BJ (cell line): Measurements from ENCODE around the gene DUSP12. TPM values are rescaled to one million over a fixed set of nuclear protein-coding genes. Genes with fewer than 3 reads are reported as not detected.
A peak's percentile ranks its signal among the peaks of the same experiment; 100 is the strongest.

Experiments used
- CTCF ChIA-PET: fragments of 350-600 bp; formaldehyde crosslinking; extraction: SDS; loops from one replicate; lab custom pipeline; 2021; ENCODE audit warnings: antibody characterized with exemption, inconsistent platforms; lab: Yijun Ruan, JAX
- POLR2A ChIA-PET: fragments of 300-600 bp; sonication (Branson Sonifier 250); formaldehyde crosslinking; extraction: SDS; loops from one replicate; lab custom pipeline; 2021; ENCODE audit warnings: antibody characterized with exemption; lab: Charles Lee
- DNase-seq: peaks from one replicate; pipeline ENCODE4 v3.0.0-alpha.2; 2011; ENCODE audit warnings: low read depth
- H3K27me3 ChIP-seq: 2 replicates; pipeline ENCODE4 v1.6.0; 2011; ENCODE audit warnings: low read length; ENCODE audit not compliant: control insufficient read depth, insufficient read depth
- H3K36me3 ChIP-seq: 2 replicates; pipeline ENCODE4 v1.5.1; 2011; ENCODE audit warnings: low read length; ENCODE audit not compliant: control insufficient read depth, insufficient read depth
- H3K4me3 ChIP-seq: 2 replicates; pipeline ENCODE4 v1.5.1; 2011; ENCODE audit warnings: low read depth, mild to moderate bottlenecking, control low read depth, low read length
- polyA plus RNA-seq: library from polyadenylated mRNA; depleted of rRNA; stranded (reverse); fragments of >200 nt; gene quantifications from 2 replicates; pipeline ENCODE4 v1.2.3, GENCODE V29; 2011
- TF ChIP-seq, protein P1 (sequence below): IDR thresholded peaks from 2 replicates; pipeline ENCODE4 v1.5.1; 2011; ENCODE audit warnings: low read depth, mild to moderate bottlenecking, control low read depth, inconsistent platforms, low read length, moderate library complexity; ENCODE audit not compliant: insufficient read depth

DUSP12 gene
- polyA plus RNA-seq, 1 experiment = 28.1 TPM

DNA sequence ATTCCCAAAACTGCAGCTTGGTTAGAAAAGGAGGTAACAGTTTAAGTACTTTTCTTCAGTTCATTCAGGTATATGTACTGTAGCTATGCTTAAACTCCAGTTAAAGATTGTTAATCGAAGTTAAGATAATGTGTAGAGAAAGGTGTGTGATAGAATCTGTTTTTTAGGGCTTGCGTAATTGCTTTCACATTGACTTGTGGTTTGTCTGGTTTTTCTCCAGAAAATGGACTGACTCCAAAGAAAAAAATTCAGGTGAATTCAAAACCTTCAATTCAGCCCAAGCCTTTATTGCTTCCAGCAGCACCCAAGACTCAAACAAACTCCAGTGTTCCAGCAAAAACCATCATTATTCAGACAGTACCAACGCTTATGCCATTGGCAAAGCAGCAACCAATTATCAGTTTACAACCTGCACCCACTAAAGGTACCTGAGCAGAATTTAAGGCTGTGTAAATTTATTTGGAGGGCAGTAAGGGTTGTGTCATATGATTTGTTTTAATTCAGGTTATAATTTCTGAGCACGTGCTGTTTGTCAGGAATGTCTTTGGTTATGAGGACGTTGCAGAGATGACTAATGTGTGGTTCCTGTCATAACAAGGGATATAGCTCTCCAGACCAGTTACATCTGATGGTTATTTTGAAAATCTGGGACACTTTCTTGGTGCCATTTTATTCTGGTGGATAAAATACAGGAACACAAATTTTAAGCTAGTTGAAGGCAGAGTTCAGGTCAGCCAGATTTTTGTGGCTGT is 42.5 kb downstream of the DUSP12 start:
- POLR2A ChIA-PET = interaction anchor here (0.6 to 1.0 kb wide), 2 partner anchors 245 to 246 kb away, joined by 3 to 15 read pairs; no protein-coding TSS in a partner anchor
- TF ChIP-seq, protein P1, sequence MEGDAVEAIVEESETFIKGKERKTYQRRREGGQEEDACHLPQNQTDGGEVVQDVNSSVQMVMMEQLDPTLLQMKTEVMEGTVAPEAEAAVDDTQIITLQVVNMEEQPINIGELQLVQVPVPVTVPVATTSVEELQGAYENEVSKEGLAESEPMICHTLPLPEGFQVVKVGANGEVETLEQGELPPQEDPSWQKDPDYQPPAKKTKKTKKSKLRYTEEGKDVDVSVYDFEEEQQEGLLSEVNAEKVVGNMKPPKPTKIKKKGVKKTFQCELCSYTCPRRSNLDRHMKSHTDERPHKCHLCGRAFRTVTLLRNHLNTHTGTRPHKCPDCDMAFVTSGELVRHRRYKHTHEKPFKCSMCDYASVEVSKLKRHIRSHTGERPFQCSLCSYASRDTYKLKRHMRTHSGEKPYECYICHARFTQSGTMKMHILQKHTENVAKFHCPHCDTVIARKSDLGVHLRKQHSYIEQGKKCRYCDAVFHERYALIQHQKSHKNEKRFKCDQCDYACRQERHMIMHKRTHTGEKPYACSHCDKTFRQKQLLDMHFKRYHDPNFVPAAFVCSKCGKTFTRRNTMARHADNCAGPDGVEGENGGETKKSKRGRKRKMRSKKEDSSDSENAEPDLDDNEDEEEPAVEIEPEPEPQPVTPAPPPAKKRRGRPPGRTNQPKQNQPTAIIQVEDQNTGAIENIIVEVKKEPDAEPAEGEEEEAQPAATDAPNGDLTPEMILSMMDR = no peak
- CTCF ChIA-PET = interaction anchor here (0.6 to 7.9 kb wide), 30 partner anchors 9 to 876 kb away, joined by 3 to 187 read pairs (median 4); partner anchors contain the start of gene OLFML2B
- no peak overlapping the region for H3K4me3 ChIP-seq
- DNase-seq = no peak
- H3K27me3 ChIP-seq = no peaks in the 10 kb centered on the region
- no peaks in the 10 kb centered on the region for H3K36me3 ChIP-seq

DNA sequence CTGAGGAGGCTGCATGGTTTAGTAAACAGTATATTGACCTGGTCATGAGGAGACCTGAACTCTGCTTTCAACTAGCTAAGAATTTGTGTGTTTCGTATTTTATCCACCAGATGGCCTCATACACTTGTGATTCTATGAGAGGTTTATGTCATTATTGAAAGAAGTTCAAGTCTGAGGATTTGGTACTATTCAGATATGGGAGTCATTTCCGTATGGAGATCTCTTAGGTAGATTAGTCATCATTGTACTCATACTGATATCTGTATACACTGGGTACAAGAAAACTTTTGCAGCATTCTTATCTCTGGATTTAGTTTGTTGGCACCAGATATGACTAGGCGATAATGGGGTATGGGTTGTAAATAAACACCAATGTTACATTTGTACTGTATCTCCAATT is 43.2 kb downstream of the DUSP12 start:
- POLR2A ChIA-PET = interaction anchor here (0.6 to 1.0 kb wide), 2 partner anchors 244 to 246 kb away, joined by 3 to 15 read pairs; no protein-coding TSS in a partner anchor
- Histone ChIP-seq H3K4me3 (no peak overlapping the region), H3K36me3 (no peaks in the 10 kb centered on the region), H3K27me3 (no peaks in the 10 kb centered on the region)
- TF ChIP-seq, protein P1 = peak; percentile 51
- DNase-seq = peak; percentile 32
- CTCF ChIA-PET = interaction anchor here (0.5 to 7.9 kb wide), 30 partner anchors 8 to 527 kb away, joined by 3 to 187 read pairs (median 4); partner anchors contain the start of gene OLFML2B

DNA sequence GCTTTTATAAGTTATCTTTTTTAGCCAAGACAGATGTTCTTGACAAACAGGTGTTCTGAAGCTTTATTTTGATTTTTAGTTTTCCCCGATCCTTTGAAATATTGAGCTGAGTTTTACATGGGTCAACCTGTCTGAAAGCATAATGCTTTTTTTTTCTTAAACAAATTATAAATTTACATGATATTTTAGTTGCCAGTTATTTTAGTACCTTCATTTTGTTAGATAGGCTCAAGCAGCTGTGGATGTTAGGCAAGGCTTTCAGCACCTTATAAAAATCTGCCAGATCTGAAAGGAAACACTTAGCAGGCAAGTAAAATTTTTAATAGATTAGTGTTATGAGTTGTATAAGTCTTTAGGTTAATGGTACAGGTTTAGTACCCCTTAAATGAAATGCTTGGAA is 50.2 kb downstream of the DUSP12 start:
- no peaks in the 10 kb centered on the region for H3K36me3 ChIP-seq
- TF ChIP-seq, protein P1 = no peak
- ChIA-PET CTCF (interaction anchor here (1.1 to 2.4 kb wide), 3 partner anchors 7 to 237 kb away, joined by 3 to 11 read pairs (median 6); no protein-coding TSS in a partner anchor), POLR2A (no interaction called here)
- DNase-seq = no peak
- no peak overlapping the region for H3K4me3 ChIP-seq
- H3K27me3 ChIP-seq = no peaks in the 10 kb centered on the region

DNA sequence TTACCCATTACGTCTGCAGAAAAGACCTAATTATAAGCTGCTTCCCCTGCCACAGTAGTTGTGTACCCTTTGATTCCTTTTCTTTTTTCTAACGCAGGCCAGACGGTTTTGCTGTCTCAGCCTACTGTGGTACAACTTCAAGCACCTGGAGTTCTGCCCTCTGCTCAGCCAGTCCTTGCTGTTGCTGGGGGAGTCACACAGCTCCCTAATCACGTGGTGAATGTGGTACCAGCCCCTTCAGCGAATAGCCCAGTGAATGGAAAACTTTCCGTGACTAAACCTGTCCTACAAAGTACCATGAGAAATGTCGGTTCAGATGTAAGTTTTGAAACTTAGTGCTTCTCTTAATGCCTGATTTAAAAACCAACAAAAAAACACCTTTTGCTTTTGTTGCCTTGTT is 52.4 kb downstream of the DUSP12 start:
- DNase-seq = no peak
- CTCF ChIA-PET = interaction anchor here (2.4 kb wide), 1 partner anchor 9 kb away, joined by 11 read pairs; no protein-coding TSS in a partner anchor
- H3K27me3 ChIP-seq = no peaks in the 10 kb centered on the region
- H3K36me3 ChIP-seq = no peaks in the 10 kb centered on the region
- no peak overlapping the region for H3K4me3 ChIP-seq
- POLR2A ChIA-PET = no interaction called here
- TF ChIP-seq, protein P1 = no peak

DNA sequence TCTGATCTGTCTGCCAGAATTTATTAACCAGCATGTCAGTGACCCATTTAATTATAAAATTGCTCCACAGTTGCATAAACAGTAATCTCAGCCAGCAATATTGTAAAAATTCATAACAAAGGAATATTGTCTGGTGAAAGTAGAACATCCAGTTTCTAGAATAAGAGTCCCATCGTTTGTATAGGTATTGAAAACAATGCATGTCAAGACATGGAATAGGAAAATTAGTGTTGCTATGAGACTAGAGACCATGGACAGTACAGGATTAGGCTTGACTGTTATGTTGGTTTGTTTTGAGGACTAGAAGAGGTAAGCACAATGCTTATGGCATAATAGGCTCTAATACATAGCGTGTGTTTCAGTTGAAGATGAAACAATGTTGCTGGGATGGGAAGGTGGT is 53.6 kb downstream of the DUSP12 start:
- CTCF ChIA-PET = interaction anchor here (0.6 to 1.3 kb wide), 4 partner anchors 9 to 248 kb away, joined by 3 to 4 read pairs (median 3); no protein-coding TSS in a partner anchor
- TF ChIP-seq, protein P1 = no peak
- no peak overlapping the region for H3K4me3 ChIP-seq
- no peaks in the 10 kb centered on the region for H3K27me3 ChIP-seq
- no peaks in the 10 kb centered on the region for H3K36me3 ChIP-seq
- DNase-seq = no peak
- POLR2A ChIA-PET = no interaction called here
